Liver (tissue), 9 donors: Measurements from ENCODE around the gene RBM28. TPM values are rescaled to one million over a fixed set of nuclear protein-coding genes. Genes with fewer than 3 reads are reported as not detected.

Source experiments
- DNase-seq: peaks from one replicate; pipeline ENCODE4 v3.0.0-alpha.2; 2017; ENCODE audit warnings: low spot score
- H3K27ac ChIP-seq, 2 donors: one replicate each; pipeline ENCODE4 v1.7.0; 2013; ENCODE audit warnings: inconsistent platforms in 2 of 2, low read length in 2 of 2, control low read depth in 1 of 2, low read depth in 1 of 2, mild to moderate bottlenecking in 1 of 2
- H3K27me3 ChIP-seq, 4 donors: one replicate each; pipeline versions ENCODE4 v1.6.1 to v1.7.0; 2013; ENCODE audit warnings: low read length in 3 of 4, inconsistent platforms in 1 of 4, mild to moderate bottlenecking in 1 of 4, moderate library complexity in 1 of 4; ENCODE audit not compliant: control insufficient read depth in 4 of 4, insufficient read depth in 4 of 4
- H3K36me3 ChIP-seq, 4 donors: one replicate each; pipeline versions ENCODE4 v1.6.1 to v1.7.0; 2013; ENCODE audit warnings: low read length in 3 of 4, mild to moderate bottlenecking in 3 of 4, low read depth in 1 of 4, moderate library complexity in 1 of 4; ENCODE audit not compliant: control insufficient read depth in 4 of 4, insufficient read depth in 3 of 4
- H3K4me1 ChIP-seq, 4 donors: one replicate each; pipeline versions ENCODE4 v1.6.1 to v1.7.0; 2013; ENCODE audit warnings: low read length in 3 of 4, mild to moderate bottlenecking in 3 of 4, moderate library complexity in 1 of 4; ENCODE audit not compliant: control insufficient read depth in 4 of 4, insufficient read depth in 4 of 4
- H3K4me3 ChIP-seq, 3 donors: one replicate each; pipeline versions ENCODE4 v1.6.1 to v1.7.0; 2013; ENCODE audit warnings: low read length in 3 of 3, control low read depth in 1 of 3, low read depth in 1 of 3, mild to moderate bottlenecking in 1 of 3
- H3K9ac ChIP-seq, 2 donors: one replicate each; pipeline ENCODE4 v1.7.0; 2013; ENCODE audit warnings: low read length in 2 of 2, mild to moderate bottlenecking in 2 of 2, moderate library complexity in 2 of 2, control low read depth in 1 of 2, low read depth in 1 of 2
- H3K9me3 ChIP-seq, 4 donors: one replicate each; pipeline versions ENCODE4 v1.6.1 to v1.7.0; 2013; ENCODE audit warnings: low read length in 3 of 4; ENCODE audit not compliant: control insufficient read depth in 4 of 4
- CTCF ChIP-seq: fragments of 150-350 bp; IDR thresholded peaks from 2 replicates; pipeline ENCODE4 v1.5.1; 2017; ENCODE audit warnings: improper control_type of control experiment, low read depth, low read length; ENCODE audit not compliant: missing input control
- EGR1 ChIP-seq, 2 donors: IDR thresholded peaks; 2 replicates each; pipeline ENCODE4 v1.6.1; 2016 to 2018; ENCODE audit warnings: antibody characterized with exemption in 2 of 2, low read depth in 2 of 2
- FOXA1 ChIP-seq: IDR thresholded peaks from 2 replicates; pipeline ENCODE4 v1.6.1; 2016; ENCODE audit warnings: antibody characterized with exemption
- FOXA2 ChIP-seq: IDR thresholded peaks from 2 replicates; pipeline ENCODE4 v1.6.1; 2016; ENCODE audit warnings: antibody characterized with exemption
- GABPA ChIP-seq, 2 donors: IDR thresholded peaks in 1 of 2; conservative IDR thresholded peaks in 1 of 2; 2 replicates each; pipeline ENCODE4 v1.6.1; 2016; ENCODE audit warnings: antibody characterized with exemption in 2 of 2, mild to moderate bottlenecking in 1 of 2, moderate library complexity in 1 of 2
- HNF4A ChIP-seq, 2 donors: conservative IDR thresholded peaks; 2 replicates each; pipeline ENCODE4 v1.6.1; 2016; ENCODE audit warnings: antibody characterized with exemption in 2 of 2, mild to moderate bottlenecking in 2 of 2
- HNF4G ChIP-seq: IDR thresholded peaks from 2 replicates; pipeline ENCODE4 v1.6.1; 2016; ENCODE audit warnings: antibody characterized with exemption
- JUND ChIP-seq, 2 donors: IDR thresholded peaks; 2 replicates each; pipeline ENCODE4 v1.6.1; 2016; ENCODE audit warnings: antibody characterized with exemption in 2 of 2
- NR2F2 ChIP-seq: IDR thresholded peaks from 2 replicates; pipeline ENCODE4 v1.6.1; 2016; ENCODE audit warnings: antibody characterized with exemption
- RAD21 ChIP-seq, 2 donors: IDR thresholded peaks; 2 replicates each; pipeline ENCODE4 v1.6.1; 2016; ENCODE audit warnings: antibody characterized with exemption in 2 of 2, mild to moderate bottlenecking in 2 of 2
- REST ChIP-seq: IDR thresholded peaks from 2 replicates; pipeline ENCODE4 v1.6.1; 2016; ENCODE audit warnings: antibody characterized with exemption, mild to moderate bottlenecking
- RXRA ChIP-seq, 2 donors: IDR thresholded peaks; 2 replicates each; pipeline ENCODE4 v1.6.1; 2017 to 2018; ENCODE audit warnings: antibody characterized with exemption in 2 of 2, mild to moderate bottlenecking in 1 of 2
- SP1 ChIP-seq: IDR thresholded peaks from 2 replicates; pipeline ENCODE4 v1.6.1; 2018; ENCODE audit warnings: antibody characterized with exemption, mild to moderate bottlenecking
- TAF1 ChIP-seq: conservative IDR thresholded peaks from 2 replicates; pipeline ENCODE4 v1.6.1; 2016; ENCODE audit warnings: antibody characterized with exemption, mild to moderate bottlenecking
- YY1 ChIP-seq: IDR thresholded peaks from 2 replicates; pipeline ENCODE4 v1.6.1; 2016; ENCODE audit warnings: antibody characterized with exemption, mild to moderate bottlenecking
- WGBS: extraction: QIAGEN DNeasy Blood & Tissue Kit; methylation state at CpG from one replicate; pipeline ENCODE4 v1.1.7; 2013; 5-methylcytosine and 5-hydroxymethylcytosine counted together
- polyA plus RNA-seq, 2 donors: library from polyadenylated mRNA; stranded (reverse) in 1 of 2; unstranded in 1 of 2; fragments of 200-250 nt in 1 of 2; fragments of >200 nt in 1 of 2; fragmentation: Nextera tagmentation in 1 of 2; extraction: Ambion mirVana in 1 of 2; gene quantifications; one replicate each; pipeline versions ENCODE4 v1.2.1 to v1.2.3, GENCODE V29; 2013 to 2015
- total RNA-seq, 2 donors: library from RNA; depleted of rRNA; stranded (reverse); fragments of >200 nt; gene quantifications; one replicate each; pipeline ENCODE4 v1.2.3, GENCODE V29; 2014
- TF ChIP-seq, protein P1 (sequence below): IDR thresholded peaks from 2 replicates; pipeline ENCODE4 v1.6.1; 2016; ENCODE audit warnings: antibody characterized with exemption
- TF ChIP-seq, protein P2 (sequence below): IDR thresholded peaks from 2 replicates; pipeline ENCODE4 v1.6.1; 2016; ENCODE audit warnings: antibody characterized with exemption
- TF ChIP-seq, protein P3 (sequence below): IDR thresholded peaks from 2 replicates; pipeline ENCODE4 v1.6.1; 2016; ENCODE audit warnings: antibody characterized with exemption
- donor health status: healthy.
- donor health status: healthy.
- donor health status: healthy.
- donor health status: healthy.
- donor health status: healthy.

RBM28 gene
- total and polyA plus RNA-seq, 4 donors = 3.6 to 16.1 (median 11.7) TPM

DNA sequence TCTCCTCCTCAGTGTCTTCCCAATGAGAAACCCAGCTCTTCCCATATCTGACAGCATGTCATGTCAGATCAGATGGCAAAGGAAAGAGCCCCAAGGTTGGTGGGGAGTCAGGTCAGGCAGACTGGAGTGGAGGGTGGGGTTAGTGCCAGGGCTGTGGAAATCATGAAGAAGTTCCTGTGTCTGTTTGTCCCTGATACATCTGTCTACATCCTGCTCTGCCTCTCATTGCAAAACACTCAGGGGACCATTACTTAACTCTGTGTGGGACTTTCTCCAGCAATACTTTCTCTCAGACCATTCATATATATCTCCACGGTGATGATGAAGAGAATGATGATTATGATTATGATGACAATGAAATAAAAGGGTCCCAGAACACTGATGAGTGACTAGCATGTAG is 14.5 kb upstream of the RBM28 start:
- TF ChIP-seq YY1 (no peak), FOXA2 (no peak), TAF1 (no peak), FOXA1 (no peak), REST (no peak), EGR1 (IDR thresholded peaks at IDR 0.05; ENCODE audit: low read depth in 2 of 2) (no peak), RXRA (IDR thresholded peaks at IDR 0.05) (no peak), HNF4A (conservative IDR thresholded peaks at IDR 0.05) (no peak), RAD21 (IDR thresholded peaks at IDR 0.05) (no peak), NR2F2 (no peak), SP1 (no peak), JUND (IDR thresholded peaks at IDR 0.05) (no peak), CTCF (no peak), GABPA (IDR thresholded peaks at IDR 0.05 in 1 of 2, conservative IDR thresholded peaks at IDR 0.05 in 1 of 2) (no peak), HNF4G (no peak)
- TF ChIP-seq, protein P1, sequence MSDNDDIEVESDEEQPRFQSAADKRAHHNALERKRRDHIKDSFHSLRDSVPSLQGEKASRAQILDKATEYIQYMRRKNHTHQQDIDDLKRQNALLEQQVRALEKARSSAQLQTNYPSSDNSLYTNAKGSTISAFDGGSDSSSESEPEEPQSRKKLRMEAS = no peak
- TF ChIP-seq, protein P2, sequence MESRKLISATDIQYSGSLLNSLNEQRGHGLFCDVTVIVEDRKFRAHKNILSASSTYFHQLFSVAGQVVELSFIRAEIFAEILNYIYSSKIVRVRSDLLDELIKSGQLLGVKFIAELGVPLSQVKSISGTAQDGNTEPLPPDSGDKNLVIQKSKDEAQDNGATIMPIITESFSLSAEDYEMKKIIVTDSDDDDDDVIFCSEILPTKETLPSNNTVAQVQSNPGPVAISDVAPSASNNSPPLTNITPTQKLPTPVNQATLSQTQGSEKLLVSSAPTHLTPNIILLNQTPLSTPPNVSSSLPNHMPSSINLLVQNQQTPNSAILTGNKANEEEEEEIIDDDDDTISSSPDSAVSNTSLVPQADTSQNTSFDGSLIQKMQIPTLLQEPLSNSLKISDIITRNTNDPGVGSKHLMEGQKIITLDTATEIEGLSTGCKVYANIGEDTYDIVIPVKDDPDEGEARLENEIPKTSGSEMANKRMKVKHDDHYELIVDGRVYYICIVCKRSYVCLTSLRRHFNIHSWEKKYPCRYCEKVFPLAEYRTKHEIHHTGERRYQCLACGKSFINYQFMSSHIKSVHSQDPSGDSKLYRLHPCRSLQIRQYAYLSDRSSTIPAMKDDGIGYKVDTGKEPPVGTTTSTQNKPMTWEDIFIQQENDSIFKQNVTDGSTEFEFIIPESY = no peak
- TF ChIP-seq, protein P3, sequence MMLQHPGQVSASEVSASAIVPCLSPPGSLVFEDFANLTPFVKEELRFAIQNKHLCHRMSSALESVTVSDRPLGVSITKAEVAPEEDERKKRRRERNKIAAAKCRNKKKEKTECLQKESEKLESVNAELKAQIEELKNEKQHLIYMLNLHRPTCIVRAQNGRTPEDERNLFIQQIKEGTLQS = no peak
- peaks cover 0 to 3% (median 0%) of the 10 kb centered on the region in 4 donors for H3K27me3 ChIP-seq

More for the DNA sequence above, 14.5 kb upstream of the RBM28 start:
- Histone ChIP-seq H3K27ac (no peak overlapping the region), H3K36me3 (no peaks in the 10 kb centered on the region), H3K9ac (no peak overlapping the region), H3K4me3 (no peak overlapping the region), H3K9me3 (no peaks in the 10 kb centered on the region), H3K4me1 (peaks cover 7 to 15% (median 10%) of the 10 kb centered on the region in 4 donors)
- WGBS = 68% methylated on average over 1 of the region's 1 CpG
- no peak for DNase-seq
